ENCODE measurements around the gene MLXIPL.
"Not testable (repeated sequence)": the region's sequence is repeated elsewhere in the genome, so short reads cannot be mapped to it uniquely, and the experiment has no call there.

Gene MLXIPL

GRCh38 chr7:73668103-73668885, 44.0 kb upstream of the MLXIPL start:
- TF ChIP-seq ZNF70 (CRISPR knock-in tag; IDR thresholded peaks at IDR 0.05) (peak; percentile 95), CSDC2 (CRISPR knock-in tag; IDR thresholded peaks at IDR 0.05) (no peak)
- ATAC-seq = peak; percentile 47

- peak; percentile 91 for ATAC-seq
- TF ChIP-seq ZNF70 (CRISPR knock-in tag; IDR thresholded peaks at IDR 0.05) (0 out of 2 replicates have a peak, but pooled peaks have one; percentile 23), POU6F1 (CRISPR knock-in tag; IDR thresholded peaks at IDR 0.05; ENCODE audit: borderline replicate concordance, low read depth) (peak; percentile 92), CREB5 (CRISPR knock-in tag; IDR thresholded peaks at IDR 0.05; ENCODE audit: low read depth) (0 out of 2 replicates have a peak, but pooled peaks have one; percentile 60), TOX (CRISPR knock-in tag; IDR thresholded peaks at IDR 0.05; ENCODE audit: borderline replicate concordance) (no peak), OSR1 (CRISPR knock-in tag; IDR thresholded peaks at IDR 0.05) (no peak), ZFP3 (CRISPR knock-in tag; IDR thresholded peaks at IDR 0.05) (peak; percentile 95), GLIS3 (CRISPR knock-in tag; IDR thresholded peaks at IDR 0.05) (no peak)
- TF ChIP-seq, protein P1, sequence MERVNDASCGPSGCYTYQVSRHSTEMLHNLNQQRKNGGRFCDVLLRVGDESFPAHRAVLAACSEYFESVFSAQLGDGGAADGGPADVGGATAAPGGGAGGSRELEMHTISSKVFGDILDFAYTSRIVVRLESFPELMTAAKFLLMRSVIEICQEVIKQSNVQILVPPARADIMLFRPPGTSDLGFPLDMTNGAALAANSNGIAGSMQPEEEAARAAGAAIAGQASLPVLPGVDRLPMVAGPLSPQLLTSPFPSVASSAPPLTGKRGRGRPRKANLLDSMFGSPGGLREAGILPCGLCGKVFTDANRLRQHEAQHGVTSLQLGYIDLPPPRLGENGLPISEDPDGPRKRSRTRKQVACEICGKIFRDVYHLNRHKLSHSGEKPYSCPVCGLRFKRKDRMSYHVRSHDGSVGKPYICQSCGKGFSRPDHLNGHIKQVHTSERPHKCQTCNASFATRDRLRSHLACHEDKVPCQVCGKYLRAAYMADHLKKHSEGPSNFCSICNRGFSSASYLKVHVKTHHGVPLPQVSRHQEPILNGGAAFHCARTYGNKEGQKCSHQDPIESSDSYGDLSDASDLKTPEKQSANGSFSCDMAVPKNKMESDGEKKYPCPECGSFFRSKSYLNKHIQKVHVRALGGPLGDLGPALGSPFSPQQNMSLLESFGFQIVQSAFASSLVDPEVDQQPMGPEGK (CRISPR knock-in tag; IDR thresholded peaks at IDR 0.05; ENCODE audit: borderline replicate concordance) = peak; percentile 76; the same call in 1 of the 2 replicates
- TF ChIP-seq, protein P2, sequence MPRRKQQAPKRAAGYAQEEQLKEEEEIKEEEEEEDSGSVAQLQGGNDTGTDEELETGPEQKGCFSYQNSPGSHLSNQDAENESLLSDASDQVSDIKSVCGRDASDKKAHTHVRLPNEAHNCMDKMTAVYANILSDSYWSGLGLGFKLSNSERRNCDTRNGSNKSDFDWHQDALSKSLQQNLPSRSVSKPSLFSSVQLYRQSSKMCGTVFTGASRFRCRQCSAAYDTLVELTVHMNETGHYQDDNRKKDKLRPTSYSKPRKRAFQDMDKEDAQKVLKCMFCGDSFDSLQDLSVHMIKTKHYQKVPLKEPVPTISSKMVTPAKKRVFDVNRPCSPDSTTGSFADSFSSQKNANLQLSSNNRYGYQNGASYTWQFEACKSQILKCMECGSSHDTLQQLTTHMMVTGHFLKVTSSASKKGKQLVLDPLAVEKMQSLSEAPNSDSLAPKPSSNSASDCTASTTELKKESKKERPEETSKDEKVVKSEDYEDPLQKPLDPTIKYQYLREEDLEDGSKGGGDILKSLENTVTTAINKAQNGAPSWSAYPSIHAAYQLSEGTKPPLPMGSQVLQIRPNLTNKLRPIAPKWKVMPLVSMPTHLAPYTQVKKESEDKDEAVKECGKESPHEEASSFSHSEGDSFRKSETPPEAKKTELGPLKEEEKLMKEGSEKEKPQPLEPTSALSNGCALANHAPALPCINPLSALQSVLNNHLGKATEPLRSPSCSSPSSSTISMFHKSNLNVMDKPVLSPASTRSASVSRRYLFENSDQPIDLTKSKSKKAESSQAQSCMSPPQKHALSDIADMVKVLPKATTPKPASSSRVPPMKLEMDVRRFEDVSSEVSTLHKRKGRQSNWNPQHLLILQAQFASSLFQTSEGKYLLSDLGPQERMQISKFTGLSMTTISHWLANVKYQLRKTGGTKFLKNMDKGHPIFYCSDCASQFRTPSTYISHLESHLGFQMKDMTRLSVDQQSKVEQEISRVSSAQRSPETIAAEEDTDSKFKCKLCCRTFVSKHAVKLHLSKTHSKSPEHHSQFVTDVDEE (CRISPR knock-in tag; IDR thresholded peaks at IDR 0.05) = peak; percentile 29; the same call in 1 of the 2 replicates
Measured at GRCh38 chr7:73667344-73668102, 43.2 kb upstream of the MLXIPL start, which contains the start of gene VPS37D. VPS37D (plus strand) TSS chr7:73667831; CDS start chr7:73667959, 128 bp downstream.

- no peak for ATAC-seq
- TF ChIP-seq GLIS3 (CRISPR knock-in tag; IDR thresholded peaks at IDR 0.05) (no peak), TCF4 (CRISPR knock-in tag; IDR thresholded peaks at IDR 0.05; ENCODE audit: borderline replicate concordance) (no peak)
Measured at GRCh38 chr7:73663033-73663432, 38.7 kb upstream of the MLXIPL start.

- not testable (repeated sequence) for ATAC-seq
Measured at GRCh38 chr7:73660594-73660993, 36.3 kb upstream of the MLXIPL start.

- TF ChIP-seq POU6F1 (CRISPR knock-in tag; IDR thresholded peaks at IDR 0.05; ENCODE audit: borderline replicate concordance, low read depth) (no peak), ZC3H10 (CRISPR knock-in tag; IDR thresholded peaks at IDR 0.05) (no peak), CREB5 (CRISPR knock-in tag; IDR thresholded peaks at IDR 0.05; ENCODE audit: low read depth) (no peak), CSDC2 (CRISPR knock-in tag; IDR thresholded peaks at IDR 0.05) (no peak), ARNTL (CRISPR knock-in tag; IDR thresholded peaks at IDR 0.05; ENCODE audit: borderline replicate concordance, low read depth) (no peak), PPARA (CRISPR knock-in tag; IDR thresholded peaks at IDR 0.05; ENCODE audit: borderline replicate concordance) (no peak), ZNF70 (CRISPR knock-in tag; IDR thresholded peaks at IDR 0.05) (no peak), ESRRG (CRISPR knock-in tag; IDR thresholded peaks at IDR 0.05) (no peak), ZFP3 (CRISPR knock-in tag; IDR thresholded peaks at IDR 0.05) (no peak), OSR1 (CRISPR knock-in tag; IDR thresholded peaks at IDR 0.05) (no peak), ISL1 (CRISPR knock-in tag; IDR thresholded peaks at IDR 0.05) (no peak)
- TF ChIP-seq, protein P3, sequence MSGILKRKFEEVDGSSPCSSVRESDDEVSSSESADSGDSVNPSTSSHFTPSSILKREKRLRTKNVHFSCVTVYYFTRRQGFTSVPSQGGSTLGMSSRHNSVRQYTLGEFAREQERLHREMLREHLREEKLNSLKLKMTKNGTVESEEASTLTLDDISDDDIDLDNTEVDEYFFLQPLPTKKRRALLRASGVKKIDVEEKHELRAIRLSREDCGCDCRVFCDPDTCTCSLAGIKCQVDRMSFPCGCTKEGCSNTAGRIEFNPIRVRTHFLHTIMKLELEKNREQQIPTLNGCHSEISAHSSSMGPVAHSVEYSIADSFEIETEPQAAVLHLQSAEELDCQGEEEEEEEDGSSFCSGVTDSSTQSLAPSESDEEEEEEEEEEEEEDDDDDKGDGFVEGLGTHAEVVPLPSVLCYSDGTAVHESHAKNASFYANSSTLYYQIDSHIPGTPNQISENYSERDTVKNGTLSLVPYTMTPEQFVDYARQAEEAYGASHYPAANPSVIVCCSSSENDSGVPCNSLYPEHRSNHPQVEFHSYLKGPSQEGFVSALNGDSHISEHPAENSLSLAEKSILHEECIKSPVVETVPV (CRISPR knock-in tag; IDR thresholded peaks at IDR 0.05) = no peak
- ATAC-seq = no peak
Measured at GRCh38 chr7:73659983-73660382, 35.7 kb upstream of the MLXIPL start.

DNA sequence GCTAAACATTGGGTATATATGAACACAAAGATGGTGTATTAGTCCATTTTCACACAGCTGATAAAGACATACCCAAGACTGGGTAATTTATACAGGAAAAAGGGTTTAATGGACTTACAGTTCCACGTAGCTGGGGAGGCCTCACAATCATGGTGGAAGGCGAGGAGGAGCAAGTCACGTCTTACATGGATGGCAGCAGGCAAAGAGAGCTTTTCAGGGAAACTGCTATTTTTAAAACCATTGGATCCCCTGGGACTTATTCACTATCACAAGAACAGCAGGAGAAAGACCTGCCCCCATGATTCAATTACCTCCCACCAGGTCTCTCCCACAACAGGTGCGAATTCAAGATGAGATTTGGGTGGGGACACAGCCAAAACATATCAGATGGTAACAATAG, 31.0 kb upstream of the MLXIPL start:
- ATAC-seq = not testable (repeated sequence)
